CD4-positive, alpha-beta T cell treated with Interleukin-10 for 1 hour (primary cell): ENCODE results near the gene RFT1.

Experiments
- DNase-seq: peaks from one replicate; pipeline ENCODE4 v3.0.0-alpha.2; 2020

Gene RFT1

GRCh38 chr3:53084310-53085001 is 45.8 kb downstream of the RFT1 start:
- no peak for DNase-seq

- DNase-seq = no peak
These were observed 46.3 kb downstream of the RFT1 start for GRCh38 chr3:53083949-53084309.

DNA sequence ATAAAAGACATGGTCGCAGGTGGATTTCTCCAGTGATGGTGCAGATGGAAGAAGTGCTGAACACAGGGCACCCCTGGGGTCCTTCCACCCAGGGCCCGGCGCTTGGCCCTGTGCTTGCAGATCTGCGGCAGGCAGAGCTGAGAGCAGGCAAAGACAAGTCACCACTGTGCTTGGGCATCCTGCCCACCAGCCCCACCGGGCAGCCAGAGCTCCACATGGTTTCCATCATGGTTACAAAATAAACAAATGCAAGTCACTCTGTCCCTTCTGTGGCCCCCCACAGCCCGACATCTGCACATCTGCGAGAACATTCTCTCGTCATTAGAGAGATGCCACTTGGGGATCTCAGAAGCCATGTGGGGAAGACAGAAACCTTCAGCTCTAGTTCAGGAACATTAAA is 46.7 kb downstream of the RFT1 start:
- DNase-seq = no peak

GRCh38 chr3:53082736-53083135 is 47.5 kb downstream of the RFT1 start:
- DNase-seq = no peak

- DNase-seq = no peak
These were observed 48.9 kb downstream of the RFT1 start for GRCh38 chr3:53081318-53081717.

DNA sequence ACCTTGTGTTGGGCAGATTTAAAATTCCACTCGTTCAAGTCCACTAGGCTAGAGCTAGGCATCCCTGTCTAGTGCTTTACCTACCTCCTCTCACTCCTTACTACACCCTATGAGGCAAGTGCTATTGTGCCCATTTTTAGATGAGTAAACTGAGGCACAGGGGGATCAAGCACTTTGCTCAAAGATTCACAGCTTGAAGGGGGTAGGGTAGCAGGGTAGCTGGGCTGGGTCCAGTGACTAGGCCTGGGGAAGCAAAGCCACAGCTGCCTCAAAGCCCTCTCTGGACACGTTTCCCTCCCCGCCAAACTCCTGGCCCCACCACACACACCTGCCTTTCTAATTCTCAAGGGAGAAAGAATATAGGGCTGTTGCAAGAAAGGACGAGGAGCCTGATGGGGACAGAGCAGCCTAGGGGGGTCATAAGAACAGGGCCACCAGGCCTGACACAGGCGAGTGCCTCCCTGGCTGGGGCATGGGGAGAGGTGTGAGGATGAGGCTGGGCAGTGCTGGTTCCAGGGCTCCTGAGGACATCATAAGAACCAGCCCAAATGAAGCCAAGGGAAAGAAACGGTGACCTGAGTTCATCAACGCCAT is 49.5 kb downstream of the RFT1 start:
- no peak for DNase-seq

- DNase-seq = no peak
These were observed 50.3 kb downstream of the RFT1 start for GRCh38 chr3:53079791-53080555.

GRCh38 chr3:53079147-53079546 is 51.1 kb downstream of the RFT1 start:
- DNase-seq = no peak

GRCh38 chr3:53078656-53079055 is 51.6 kb downstream of the RFT1 start:
- no peak for DNase-seq

GRCh38 chr3:53077476-53078220 is 52.6 kb downstream of the RFT1 start:
- no peak for DNase-seq

- no peak for DNase-seq
These were observed 54.5 kb downstream of the RFT1 start for GRCh38 chr3:53075743-53076140.

- no peak for DNase-seq
These were observed 55.2 kb downstream of the RFT1 start for GRCh38 chr3:53074761-53075742.

GRCh38 chr3:53074366-53074696 is 55.9 kb downstream of the RFT1 start:
- DNase-seq = no peak

- DNase-seq = no peak
These were observed 56.5 kb downstream of the RFT1 start for GRCh38 chr3:53073553-53074365.

GRCh38 chr3:53072653-53073552 is 57.3 kb downstream of the RFT1 start:
- peak; percentile 89 for DNase-seq

GRCh38 chr3:53071882-53072431 is 58.3 kb downstream of the RFT1 start:
- DNase-seq = no peak

DNA sequence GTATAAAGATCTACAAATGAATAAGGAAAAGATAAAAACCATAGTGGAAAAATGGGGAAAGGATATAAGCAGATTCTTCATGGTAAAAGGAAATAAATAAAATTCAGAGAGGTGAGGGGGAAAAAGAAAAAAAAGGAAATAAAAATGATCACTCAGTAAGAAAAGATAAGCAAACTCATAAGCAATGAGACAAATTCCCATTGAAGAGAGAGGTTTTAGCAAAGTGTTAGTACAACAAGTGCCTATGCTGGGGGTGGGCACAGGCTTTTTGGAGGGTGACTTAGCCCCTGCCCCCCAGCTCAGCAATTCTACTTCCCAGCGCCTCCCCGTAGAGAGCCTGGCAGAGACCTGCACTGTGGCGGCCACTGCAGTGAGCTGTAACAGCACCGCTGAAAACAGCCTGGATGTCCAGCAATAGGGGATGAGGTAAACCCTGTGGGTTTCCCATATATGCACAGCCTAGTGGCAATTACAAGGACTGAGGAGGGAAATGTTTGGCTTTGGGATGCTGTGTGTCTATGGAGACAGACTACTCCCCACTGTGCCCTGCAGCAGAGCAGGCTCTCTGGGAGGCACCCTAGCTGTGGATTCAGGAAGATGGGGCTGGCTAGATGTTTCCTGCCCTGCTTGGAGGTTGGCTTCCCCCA is 60.7 kb downstream of the RFT1 start:
- no peak for DNase-seq

DNA sequence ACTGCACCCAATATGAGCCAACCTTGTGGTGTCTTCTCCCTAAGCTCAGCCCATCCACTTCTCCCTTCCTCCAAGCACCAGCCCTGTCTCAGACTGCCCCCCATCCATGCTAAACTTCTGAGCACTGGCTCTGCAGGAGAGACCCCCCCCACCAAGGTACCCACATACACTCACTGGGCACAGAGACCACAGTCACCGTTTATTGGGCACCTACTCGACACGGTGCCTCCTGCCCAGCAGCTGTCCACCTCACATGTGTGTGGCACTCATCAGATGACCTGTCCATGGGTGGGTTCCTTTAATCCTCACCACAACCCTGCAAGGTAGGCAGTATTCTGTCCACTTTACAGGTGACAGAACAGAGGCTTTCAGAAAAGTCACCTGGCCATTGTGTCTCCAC is 62.1 kb downstream of the RFT1 start:
- no peak for DNase-seq

- no peak for DNase-seq
These were observed 62.7 kb downstream of the RFT1 start for GRCh38 chr3:53067567-53067966.
